GM12878 (cell line): ENCODE measurements around the gene UNC93B1. TPM values are rescaled to one million over a fixed set of nuclear protein-coding genes. Genes with fewer than 3 reads are reported as not detected.

Experiments
- ATAC-seq: fragments of 200-7000 bp; cut with Tn5 transposase; 3 replicates; pipeline ENCODE4 v1.9.1; 2020; ENCODE audit warnings: mild to moderate bottlenecking, moderate library complexity
- BruUV-seq: library from RNA; stranded (reverse); fragments of 400-500 nt; replicated peaks from 2 replicates; lab custom pipeline; 2021; lab: Mats Ljungman, UMichigan
- CTCF ChIA-PET: fragments of 300-600 bp; sonication (Branson Sonifier 250); formaldehyde crosslinking; extraction: SDS; loops from one replicate; lab custom pipeline; 2021; ENCODE audit warnings: inconsistent platforms; lab: Yijun Ruan, JAX
- POLR2A ChIA-PET: fragments of 350-600 bp; formaldehyde crosslinking; extraction: SDS; loops from one replicate; lab custom pipeline; 2021; ENCODE audit warnings: inconsistent platforms; lab: Charles Lee
- RAD21 ChIA-PET: fragments of 300-600 bp; sonication (Branson Sonifier 250); formaldehyde crosslinking; loops from one replicate; lab custom pipeline; 2023; ENCODE audit warnings: antibody characterized with exemption; ENCODE audit not compliant: unreplicated experiment; lab: Charles Lee
- SMC1A ChIA-PET: fragments of 300-600 bp; sonication (Branson Sonifier 250); formaldehyde crosslinking; loops from one replicate; lab custom pipeline; 2023; ENCODE audit not compliant: unreplicated experiment, uncharacterized antibody; lab: Charles Lee
- DNase-seq: peaks from one replicate; pipeline ENCODE4 v3.0.0-alpha.2; 2011; ENCODE audit warnings: low read depth, low spot score
- FAIRE-seq: peaks from 3 replicates; lab custom pipeline; 2011; peaks lifted over from hg19 to GRCh38; lab: Jason Lieb, UNC
- H2AFZ ChIP-seq: 2 replicates; pipeline ENCODE4 v1.6.0; 2011; ENCODE audit warnings: low read depth, low read length, control low read depth; ENCODE audit not compliant: control insufficient read depth
- H3K27ac ChIP-seq: 2 replicates; pipeline ENCODE4 v1.5.1; 2011; ENCODE audit warnings: control low read depth; ENCODE audit not compliant: control insufficient read depth, insufficient read depth
- H3K27me3 ChIP-seq, 2 experiments: replicated peaks in 1 of 2; 2 replicates each; pipeline versions ENCODE4 v1.6.0 to v1.6.1; 2011; ENCODE audit warnings: low read length in 1 of 2; ENCODE audit not compliant: control insufficient read depth in 2 of 2, insufficient read depth in 2 of 2
- H3K36me3 ChIP-seq, 2 experiments: 2 replicates each; pipeline ENCODE4 v1.5.1; 2011; ENCODE audit warnings: low read length in 1 of 2; ENCODE audit not compliant: control insufficient read depth in 2 of 2, insufficient read depth in 2 of 2
- H3K4me1 ChIP-seq: 2 replicates; pipeline ENCODE4 v1.6.1; 2011; ENCODE audit warnings: mild to moderate bottlenecking, low read length, moderate library complexity, mixed read lengths; ENCODE audit not compliant: control insufficient read depth, insufficient read depth
- H3K4me2 ChIP-seq: 2 replicates; pipeline ENCODE4 v1.6.0; 2011; ENCODE audit warnings: control low read depth; ENCODE audit not compliant: control insufficient read depth, insufficient read depth
- H3K4me3 ChIP-seq: fragments of 200-600 bp; sonication (generic); 2 replicates; pipeline ENCODE4 v1.5.1; 2016
- H3K79me2 ChIP-seq: 2 replicates; pipeline ENCODE4 v1.6.0; 2011; ENCODE audit warnings: low read length; ENCODE audit not compliant: control insufficient read depth, insufficient read depth
- H3K9ac ChIP-seq: 2 replicates; pipeline ENCODE4 v1.8.0; 2011; ENCODE audit warnings: low read length, control low read depth, mixed read lengths; ENCODE audit not compliant: control insufficient read depth, insufficient read depth
- H3K9me3 ChIP-seq: replicated peaks from 3 replicates; pipeline ENCODE4 v1.5.1; 2011; ENCODE audit warnings: mild to moderate bottlenecking, low read length; ENCODE audit not compliant: control insufficient read depth, insufficient read depth
- H4K20me1 ChIP-seq: 2 replicates; pipeline ENCODE4 v1.6.0; 2011; ENCODE audit not compliant: control insufficient read depth, insufficient read depth
- BHLHE40 ChIP-seq, 2 experiments: fragments of 450-650 bp in 1 of 2; IDR thresholded peaks; 2 replicates each; pipeline ENCODE4 v1.6.1; 2011 to 2017; ENCODE audit warnings: low read depth in 2 of 2, borderline replicate concordance in 1 of 2, improper control_type of control experiment in 1 of 2, low read length in 1 of 2, mild to moderate bottlenecking in 1 of 2
- BMI1 ChIP-seq: fragments of 450-650 bp; IDR thresholded peaks from 2 replicates; pipeline ENCODE4 v1.6.1; 2016; ENCODE audit warnings: mild to moderate bottlenecking, moderate library complexity, borderline replicate concordance
- EGR1 ChIP-seq, 2 experiments: IDR thresholded peaks; 1 replicate in 1 of 2; 2 replicates in 1 of 2; pipeline ENCODE4 v1.6.1; 2011 to 2012; ENCODE audit warnings: low read depth in 2 of 2, low read length in 2 of 2, borderline replicate concordance in 1 of 2, mild to moderate bottlenecking in 1 of 2, moderate library complexity in 1 of 2
- ETV6 ChIP-seq, 2 experiments: fragments of 450-650 bp in 1 of 2; IDR thresholded peaks in 1 of 2; conservative IDR thresholded peaks in 1 of 2; 2 replicates each; pipeline ENCODE4 v1.6.1; 2014; ENCODE audit warnings: antibody characterized with exemption in 1 of 2, borderline replicate concordance in 1 of 2, low read depth in 1 of 2, mild to moderate bottlenecking in 1 of 2, moderate library complexity in 1 of 2
- EZH2 ChIP-seq: IDR thresholded peaks from 2 replicates; pipeline ENCODE4 v1.6.1; 2012; ENCODE audit warnings: low read depth, mild to moderate bottlenecking, control low read depth, inconsistent platforms, low read length, borderline replicate concordance; ENCODE audit not compliant: control insufficient read depth
- FOXM1 ChIP-seq: IDR thresholded peaks from 2 replicates; pipeline ENCODE4 v1.6.1; 2012; ENCODE audit warnings: low read depth, mild to moderate bottlenecking, inconsistent platforms, low read length, moderate library complexity
- GATAD2B ChIP-seq: fragments of 450-650 bp; conservative IDR thresholded peaks from 2 replicates; pipeline ENCODE4 v1.6.1; 2017; ENCODE audit warnings: low read depth, mild to moderate bottlenecking, moderate library complexity
- IKZF1 ChIP-seq: fragments of 450-650 bp; conservative IDR thresholded peaks from 2 replicates; pipeline ENCODE4 v1.6.1; 2017; ENCODE audit warnings: antibody characterized with exemption, mild to moderate bottlenecking
- IKZF2 ChIP-seq, 2 experiments: fragments of 450-650 bp; IDR thresholded peaks; 2 replicates each; pipeline ENCODE4 v1.6.1; 2017; ENCODE audit warnings: mild to moderate bottlenecking in 2 of 2, moderate library complexity in 2 of 2
- IRF4 ChIP-seq: IDR thresholded peaks from 2 replicates; pipeline ENCODE4 v1.6.1; 2011; ENCODE audit warnings: low read depth, low read length
- LARP7 ChIP-seq: fragments of 450-650 bp; IDR thresholded peaks from 2 replicates; pipeline ENCODE4 v1.6.1; 2017; ENCODE audit warnings: mild to moderate bottlenecking
- MXI1 ChIP-seq: fragments of 150-350 bp; IDR thresholded peaks from 2 replicates; pipeline ENCODE4 v1.6.1; 2011; ENCODE audit warnings: low read depth, mild to moderate bottlenecking, inconsistent platforms, low read length, improper control_type of control experiment
- PAX5 ChIP-seq: IDR thresholded peaks from 2 replicates; pipeline ENCODE4 v1.6.1; 2011; ENCODE audit warnings: low read depth, low read length, borderline replicate concordance
- POLR2A ChIP-seq: IDR thresholded peaks from 2 replicates; pipeline ENCODE4 v1.6.1; 2011; ENCODE audit warnings: low read depth, mild to moderate bottlenecking, low read length
- SPI1 ChIP-seq: IDR thresholded peaks from 2 replicates; pipeline ENCODE4 v1.6.1; 2011; ENCODE audit warnings: low read depth, mild to moderate bottlenecking, low read length, moderate library complexity, borderline replicate concordance; ENCODE audit not compliant: insufficient read depth
- SREBF1 ChIP-seq: IDR thresholded peaks from 2 replicates; pipeline ENCODE4 v1.6.1; 2012; ENCODE audit warnings: mild to moderate bottlenecking, low read length
- WGBS: methylation state at CpG from one replicate; pipeline ENCODE4 v1.1.6; 2016; ENCODE audit warnings: low lambda C conversion rate; ENCODE audit not compliant: insufficient replicate concordance, insufficient coverage; ENCODE audit errors: missing lambda C conversion rate; 5-methylcytosine and 5-hydroxymethylcytosine counted together
- in situ Hi-C: fragments of 300-500 bp; cut with MboI; formaldehyde crosslinking; loops from 9 replicates; pipeline ENCODE4 v1.14.3; 2018; ENCODE audit warnings: mixed read lengths
- intact Hi-C: fragments of 100-400 bp; cut with micrococcal nuclease; formaldehyde crosslinking; loops from one replicate; pipeline ENCODE4 v1.14.2; 2022; ENCODE audit not compliant: unreplicated experiment
- polyA plus RNA-seq, 11 experiments: library from polyadenylated mRNA; depleted of rRNA in 4 of 11; unstranded in 6 of 11; stranded (reverse) in 5 of 11; fragments of >200 nt; fragmentation: Nextera tagmentation in 4 of 11; fragmentation: Illumina TruSeq in 1 of 11; extraction: Ambion mirVana in 4 of 11; extraction: Trizol in 1 of 11; gene quantifications; 1 replicate in 1 of 11; 2 replicates in 10 of 11; pipeline versions ENCODE4 v1.2.1 to v1.2.3, GENCODE V29; 2011 to 2016; ENCODE audit warnings: inconsistent platforms in 2 of 11, missing spikeins in 2 of 11, low read depth in 1 of 11
- total RNA-seq, 4 experiments: library from RNA; depleted of rRNA in 3 of 4; stranded (reverse); fragments of >200 nt in 3 of 4; fragmentation: Illumina TruSeq in 1 of 4; extraction: Trizol in 1 of 4; gene quantifications; 2 replicates each; pipeline versions ENCODE4 v1.2.1 to v1.2.3, GENCODE V29; 2013 to 2021
- TF ChIP-seq, protein P1 (sequence below): IDR thresholded peaks from 2 replicates; pipeline ENCODE4 v1.6.1; 2011; ENCODE audit warnings: borderline replicate concordance, low read depth, mild to moderate bottlenecking, moderate library complexity, low read length; ENCODE audit not compliant: insufficient read depth, poor library complexity, severe bottlenecking
- TF ChIP-seq, protein P2 (sequence below): IDR thresholded peaks from 2 replicates; pipeline ENCODE4 v1.6.1; 2011; ENCODE audit warnings: low read depth, low read length, improper control_type of control experiment, borderline replicate concordance

The UNC93B1 gene
- total and polyA plus RNA-seq, 10 of the 15 experiments (the other 5 are each of a cell fraction or from before 2014, with no cell fraction given): 1.3 to 79.7 (median 36.3) TPM

DNA sequence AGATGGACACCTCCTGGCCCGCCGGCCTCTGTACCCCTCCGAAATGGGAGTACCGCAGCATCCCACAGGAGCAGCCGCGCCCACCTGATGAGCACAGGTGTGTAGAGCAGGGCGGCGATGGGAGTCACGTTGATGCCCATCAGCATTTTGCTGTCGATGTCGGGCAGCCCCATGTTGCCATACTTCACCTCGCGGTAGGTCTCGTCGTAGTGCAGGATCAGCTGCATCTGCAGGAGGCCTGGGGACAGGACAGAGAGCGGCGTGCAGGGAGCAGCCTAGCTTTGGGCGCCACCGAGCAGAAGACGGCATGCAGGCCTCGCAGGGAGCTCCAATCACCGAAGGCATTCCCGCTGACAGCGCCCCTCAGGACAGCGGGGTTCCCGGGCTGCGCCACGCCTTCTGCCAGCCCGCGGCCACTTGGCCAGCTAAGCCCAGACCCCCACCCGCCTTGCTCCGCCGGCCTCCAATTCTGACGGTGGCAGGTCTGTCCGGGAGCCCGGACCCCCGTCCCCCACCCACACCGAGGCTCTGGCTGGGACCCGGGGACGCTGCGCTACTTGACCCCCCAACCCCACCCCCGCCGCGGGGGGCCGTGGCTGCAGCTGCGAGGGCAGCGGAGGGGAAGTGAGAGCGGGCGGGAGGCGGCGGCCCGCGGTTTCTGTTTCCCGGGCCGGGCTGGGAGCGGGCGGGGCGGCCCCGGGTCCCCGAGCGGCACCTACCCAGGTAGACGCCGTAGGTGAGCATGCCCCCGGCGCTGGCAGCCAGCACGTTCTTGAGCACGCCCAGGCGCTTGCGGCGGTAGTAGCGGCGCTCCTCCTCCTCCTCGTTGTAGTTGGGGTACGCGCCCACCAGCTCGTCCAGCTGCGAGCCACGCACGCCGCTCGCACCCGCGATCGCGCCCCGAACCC, 705 bp downstream of the UNC93B1 start (continued):
- TF ChIP-seq, protein P1, sequence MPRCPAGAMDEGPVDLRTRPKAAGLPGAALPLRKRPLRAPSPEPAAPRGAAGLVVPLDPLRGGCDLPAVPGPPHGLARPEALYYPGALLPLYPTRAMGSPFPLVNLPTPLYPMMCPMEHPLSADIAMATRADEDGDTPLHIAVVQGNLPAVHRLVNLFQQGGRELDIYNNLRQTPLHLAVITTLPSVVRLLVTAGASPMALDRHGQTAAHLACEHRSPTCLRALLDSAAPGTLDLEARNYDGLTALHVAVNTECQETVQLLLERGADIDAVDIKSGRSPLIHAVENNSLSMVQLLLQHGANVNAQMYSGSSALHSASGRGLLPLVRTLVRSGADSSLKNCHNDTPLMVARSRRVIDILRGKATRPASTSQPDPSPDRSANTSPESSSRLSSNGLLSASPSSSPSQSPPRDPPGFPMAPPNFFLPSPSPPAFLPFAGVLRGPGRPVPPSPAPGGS: peak; percentile 29
- TF ChIP-seq MXI1: peak; percentile 51; the same call in 1 of the 2 replicates
- TF ChIP-seq EGR1 (IDR thresholded peaks at IDR 0.05; ENCODE audit: borderline replicate concordance in 1 of 2, low read depth in 2 of 2, low read length in 2 of 2): peak in 1 of 2 experiments; percentile 68; a peak in 1 of 3 replicates
- 0 out of 2 replicates have a peak, but pooled peaks have one; percentile 15 for TF ChIP-seq GATAD2B
- peak; percentile 88 for TF ChIP-seq SPI1
- 0 out of 2 replicates have a peak, but pooled peaks have one; percentile 19 for TF ChIP-seq PAX5

DNA sequence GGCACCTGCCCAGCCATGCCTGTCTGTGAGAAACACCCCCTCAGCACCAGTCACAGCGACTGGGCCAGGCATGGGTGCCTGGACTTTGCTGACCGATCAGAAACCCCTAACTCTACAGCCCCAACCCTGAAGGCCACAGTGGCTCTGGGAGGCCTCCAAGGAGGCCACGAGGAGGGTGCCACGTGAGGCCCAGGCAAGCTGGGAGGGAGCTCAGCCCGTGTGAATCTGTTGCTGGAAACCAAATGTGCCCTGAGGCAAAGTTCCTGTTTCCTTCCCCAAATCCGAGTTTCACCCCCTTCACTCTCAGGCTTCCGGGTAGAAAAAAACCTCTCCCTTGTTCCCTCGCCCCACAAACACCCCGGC, 1.3 kb downstream of the UNC93B1 start:
- peak overlapping the region; percentile 69 for H3K9ac ChIP-seq
- ATAC-seq: peak; percentile 41
- no peaks in the 10 kb centered on the region for H3K27me3 ChIP-seq
- in situ Hi-C loops (no loop called here), intact Hi-C loops (loop anchor here (5.0 to 10.0 kb wide), 3 partner anchors 35 to 205 kb away; partner anchors contain the start of genes CHKA and TCIRG1)
- H4K20me1 ChIP-seq: no peaks in the 10 kb centered on the region
- ChIA-PET SMC1A (interaction anchor here (0.7 kb wide), 1 partner anchor 9 kb away, joined by 3 read pairs; no protein-coding TSS in a partner anchor), POLR2A (interaction anchor here (1.1 to 3.0 kb wide), 2 partner anchors 35 to 116 kb away, joined by 3 to 11 read pairs; partner anchors contain the start of gene TCIRG1), CTCF (interaction anchor here (1.0 to 3.5 kb wide), 4 partner anchors 9 to 206 kb away, joined by 3 to 19 read pairs (median 6); no protein-coding TSS in a partner anchor), RAD21 (interaction anchor here (0.5 to 0.7 kb wide), 2 partner anchors 68 to 200 kb away, joined by 3 to 4 read pairs; no protein-coding TSS in a partner anchor)
- no peaks in the 10 kb centered on the region; a peak in 1 of 4 replicates for H3K36me3 ChIP-seq
- no peak for DNase-seq
- peak overlapping the region; percentile 90 for H3K4me2 ChIP-seq
- peak overlapping the region; percentile 78 for H3K27ac ChIP-seq
- 1% methylated on average over 9 of the region's 9 CpGs for WGBS
- H3K79me2 ChIP-seq: peaks cover 14% of the 10 kb centered on the region
- H3K4me3 ChIP-seq: peak overlapping the region; percentile 92
- no peaks in the 10 kb centered on the region for H3K9me3 ChIP-seq
- no peak overlapping the region for H2AFZ ChIP-seq
- no TSS peak for BruUV-seq
- H3K4me1 ChIP-seq: peaks cover 48% of the 10 kb centered on the region
- FAIRE-seq: peak; percentile 89
- TF ChIP-seq IKZF1: peak; percentile 48; the same call in 1 of the 2 replicates
- TF ChIP-seq SREBF1: no peak
- TF ChIP-seq BHLHE40 (IDR thresholded peaks at IDR 0.05; ENCODE audit: borderline replicate concordance in 1 of 2, low read depth in 2 of 2, low read length in 1 of 2): peak; percentile 44 to 60; a peak in 3 of 4 replicates
- TF ChIP-seq, protein P2, sequence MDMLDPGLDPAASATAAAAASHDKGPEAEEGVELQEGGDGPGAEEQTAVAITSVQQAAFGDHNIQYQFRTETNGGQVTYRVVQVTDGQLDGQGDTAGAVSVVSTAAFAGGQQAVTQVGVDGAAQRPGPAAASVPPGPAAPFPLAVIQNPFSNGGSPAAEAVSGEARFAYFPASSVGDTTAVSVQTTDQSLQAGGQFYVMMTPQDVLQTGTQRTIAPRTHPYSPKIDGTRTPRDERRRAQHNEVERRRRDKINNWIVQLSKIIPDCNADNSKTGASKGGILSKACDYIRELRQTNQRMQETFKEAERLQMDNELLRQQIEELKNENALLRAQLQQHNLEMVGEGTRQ: peak; percentile 6; the same call in 1 of the 2 replicates
- TF ChIP-seq ETV6 (conservative IDR thresholded peaks at IDR 0.05 in 1 of 2, IDR thresholded peaks at IDR 0.05 in 1 of 2; ENCODE audit: borderline replicate concordance in 1 of 2, low read depth in 1 of 2): peak in 1 of 2 experiments; percentile 83; a peak in 2 of 4 replicates
- no peak for TF ChIP-seq BMI1
- TF ChIP-seq LARP7: peak; percentile 16; the same call in 1 of the 2 replicates
- TF ChIP-seq FOXM1: no peak
- 0 out of 2 replicates have a peak, but pooled peaks have one; percentile 37 for TF ChIP-seq POLR2A
- TF ChIP-seq IKZF2 (IDR thresholded peaks at IDR 0.05): 0 out of 4 replicates have a peak, but pooled peaks of 1 of the 2 experiments have one; percentile 28
- TF ChIP-seq EZH2: no peak
- 0 out of 2 replicates have a peak, but pooled peaks have one; percentile 9 for TF ChIP-seq IRF4
